MM.1S (cell line): Measurements from ENCODE around the gene ST3GAL4.

ENCODE experiments used
- EZH2 ChIP-seq: fragments of 300-600 bp; sonication (generic); optimal IDR thresholded peaks from 2 replicates; pipeline ENCODE3; 2017; ENCODE audit warnings: low read depth, mild to moderate bottlenecking, antibody characterized with exemption, low read length, mixed read lengths
- EZH2phosphoT487 ChIP-seq: fragments of 300-600 bp; sonication (generic); IDR thresholded peaks from 2 replicates; pipeline ENCODE4 v1.6.1; 2018; ENCODE audit warnings: antibody characterized with exemption, low read length
- TF ChIP-seq, protein P1 (sequence below): fragments of 300-600 bp; sonication (generic); IDR thresholded peaks from 2 replicates; pipeline ENCODE4 v1.5.1; 2016; ENCODE audit warnings: antibody characterized with exemption, low read length, mixed read lengths

DNA sequence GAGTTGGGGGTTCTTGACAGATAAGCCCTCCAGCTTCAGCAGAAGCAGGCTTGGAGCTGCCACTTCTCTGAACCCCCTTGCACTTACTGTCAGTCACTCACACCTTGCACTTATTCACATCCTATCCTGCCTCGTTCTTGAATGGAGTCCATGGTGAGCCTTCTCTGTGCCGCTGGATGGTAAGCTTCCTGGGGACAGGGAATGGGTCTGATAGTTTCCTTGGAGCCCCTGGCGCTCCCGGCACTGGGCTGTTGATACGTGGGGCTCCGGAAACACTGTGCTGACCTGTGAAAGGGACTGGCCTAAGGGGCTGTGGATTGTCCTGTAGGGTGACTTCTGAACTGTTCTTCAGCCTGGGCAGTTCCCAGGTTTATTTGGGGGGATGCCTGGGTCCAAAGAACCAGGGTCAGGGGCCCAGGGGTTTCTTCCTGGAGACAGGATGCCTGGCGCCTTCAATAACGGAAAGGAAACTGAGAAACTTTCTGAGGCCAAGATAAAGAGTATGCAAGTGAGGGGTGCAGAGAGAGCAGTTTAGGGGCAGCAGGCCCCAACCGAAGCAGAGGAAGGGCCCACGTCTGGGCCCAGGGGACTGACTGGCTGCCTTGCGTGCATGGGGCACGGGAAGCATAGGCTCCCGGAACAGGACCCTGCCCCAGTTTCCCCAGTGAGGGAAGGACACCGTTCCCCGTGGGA is 709 bp upstream of the ST3GAL4 start:
- TF ChIP-seq EZH2 (no peak), EZH2phosphoT487 (no peak)
- TF ChIP-seq, protein P1, sequence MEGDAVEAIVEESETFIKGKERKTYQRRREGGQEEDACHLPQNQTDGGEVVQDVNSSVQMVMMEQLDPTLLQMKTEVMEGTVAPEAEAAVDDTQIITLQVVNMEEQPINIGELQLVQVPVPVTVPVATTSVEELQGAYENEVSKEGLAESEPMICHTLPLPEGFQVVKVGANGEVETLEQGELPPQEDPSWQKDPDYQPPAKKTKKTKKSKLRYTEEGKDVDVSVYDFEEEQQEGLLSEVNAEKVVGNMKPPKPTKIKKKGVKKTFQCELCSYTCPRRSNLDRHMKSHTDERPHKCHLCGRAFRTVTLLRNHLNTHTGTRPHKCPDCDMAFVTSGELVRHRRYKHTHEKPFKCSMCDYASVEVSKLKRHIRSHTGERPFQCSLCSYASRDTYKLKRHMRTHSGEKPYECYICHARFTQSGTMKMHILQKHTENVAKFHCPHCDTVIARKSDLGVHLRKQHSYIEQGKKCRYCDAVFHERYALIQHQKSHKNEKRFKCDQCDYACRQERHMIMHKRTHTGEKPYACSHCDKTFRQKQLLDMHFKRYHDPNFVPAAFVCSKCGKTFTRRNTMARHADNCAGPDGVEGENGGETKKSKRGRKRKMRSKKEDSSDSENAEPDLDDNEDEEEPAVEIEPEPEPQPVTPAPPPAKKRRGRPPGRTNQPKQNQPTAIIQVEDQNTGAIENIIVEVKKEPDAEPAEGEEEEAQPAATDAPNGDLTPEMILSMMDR: no peak
